GM19240 (cell line): ENCODE measurements around the gene IGSF9B.

ENCODE experiments used
- DNase-seq: peaks from one replicate; pipeline ENCODE4 v3.0.0; 2011; ENCODE audit warnings: low spot score; ENCODE audit not compliant: insufficient read length

IGSF9B gene

DNA sequence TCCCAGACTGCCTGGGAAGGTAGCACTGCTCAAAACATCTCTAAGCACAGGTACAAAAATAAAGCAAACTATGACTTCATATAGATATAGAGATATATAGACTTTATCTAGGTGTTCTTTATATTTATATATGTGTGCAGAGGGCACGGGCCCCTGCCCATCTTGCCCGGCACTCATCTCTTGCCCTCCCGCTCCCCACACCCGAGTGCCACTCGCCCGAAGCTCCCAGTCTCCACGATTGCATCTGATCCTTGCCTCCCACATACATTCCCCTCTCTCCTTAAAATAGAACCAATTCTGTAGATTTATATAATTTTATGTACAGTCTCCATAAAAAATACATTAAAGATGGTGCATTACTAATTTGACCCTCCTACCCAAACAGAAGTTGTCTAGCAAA, 55.5 kb downstream of the IGSF9B start:
- no peak for DNase-seq

DNA sequence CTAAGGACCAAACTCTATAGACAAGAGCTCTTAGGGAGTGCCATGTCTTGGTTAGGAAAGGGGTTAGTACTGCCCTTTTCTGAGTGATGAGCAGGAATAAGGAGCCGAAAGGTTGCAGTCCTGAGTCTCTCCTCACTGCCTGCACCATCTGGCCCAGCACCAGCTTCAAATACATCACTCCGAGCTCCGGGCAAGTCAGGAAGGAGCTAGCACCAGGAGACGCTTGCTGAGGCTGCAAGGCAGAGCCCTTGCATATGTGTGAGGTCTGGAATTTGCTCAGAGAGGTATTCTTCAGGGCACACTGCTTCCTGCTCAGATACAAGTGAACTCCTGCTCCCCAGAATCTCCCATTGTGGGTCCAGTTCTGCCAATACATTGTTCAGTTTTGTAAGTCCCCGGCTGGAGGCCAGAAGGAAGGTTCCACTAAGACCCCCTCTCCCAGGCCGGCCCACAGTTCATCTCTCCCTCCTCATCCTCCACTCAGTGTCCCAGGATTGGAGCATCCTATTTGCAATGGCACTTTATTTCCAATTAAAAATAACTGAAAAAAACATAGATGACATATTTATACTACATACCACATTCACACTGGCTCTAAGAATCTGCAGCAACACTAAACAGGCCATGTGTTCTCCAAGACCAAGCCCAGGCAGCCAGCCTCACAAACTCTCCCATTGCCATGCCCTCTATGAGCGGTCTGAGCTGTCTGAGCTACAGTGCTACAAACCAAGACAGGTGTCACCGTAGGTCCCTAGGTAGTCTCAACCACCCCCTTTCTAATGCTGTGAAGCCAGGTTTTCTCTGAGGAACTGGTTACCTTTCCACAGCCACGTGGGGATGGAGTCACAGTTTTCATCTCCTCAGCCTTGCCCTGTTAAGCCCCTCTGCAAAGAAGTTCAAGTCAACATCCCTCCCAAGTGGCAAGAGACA, 56.3 kb downstream of the IGSF9B start:
- DNase-seq, result no peak

DNA sequence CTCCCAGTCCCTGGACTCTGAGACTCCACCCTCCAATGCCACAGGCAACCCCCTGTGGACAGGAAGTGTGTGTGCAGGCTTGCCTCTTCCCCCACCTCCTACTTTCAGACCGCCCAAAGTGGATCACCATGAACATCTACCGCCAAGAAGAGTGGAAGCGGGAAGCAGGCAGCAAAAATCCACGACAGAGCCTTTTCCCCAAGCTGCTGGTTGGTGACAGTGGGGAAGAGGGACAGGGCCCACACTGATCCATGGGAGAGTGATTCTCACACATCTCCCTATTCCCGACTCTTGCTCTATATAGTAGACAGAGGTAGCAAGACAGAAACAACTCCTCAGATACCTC, 58.0 kb downstream of the IGSF9B start:
- no peak for DNase-seq

DNA sequence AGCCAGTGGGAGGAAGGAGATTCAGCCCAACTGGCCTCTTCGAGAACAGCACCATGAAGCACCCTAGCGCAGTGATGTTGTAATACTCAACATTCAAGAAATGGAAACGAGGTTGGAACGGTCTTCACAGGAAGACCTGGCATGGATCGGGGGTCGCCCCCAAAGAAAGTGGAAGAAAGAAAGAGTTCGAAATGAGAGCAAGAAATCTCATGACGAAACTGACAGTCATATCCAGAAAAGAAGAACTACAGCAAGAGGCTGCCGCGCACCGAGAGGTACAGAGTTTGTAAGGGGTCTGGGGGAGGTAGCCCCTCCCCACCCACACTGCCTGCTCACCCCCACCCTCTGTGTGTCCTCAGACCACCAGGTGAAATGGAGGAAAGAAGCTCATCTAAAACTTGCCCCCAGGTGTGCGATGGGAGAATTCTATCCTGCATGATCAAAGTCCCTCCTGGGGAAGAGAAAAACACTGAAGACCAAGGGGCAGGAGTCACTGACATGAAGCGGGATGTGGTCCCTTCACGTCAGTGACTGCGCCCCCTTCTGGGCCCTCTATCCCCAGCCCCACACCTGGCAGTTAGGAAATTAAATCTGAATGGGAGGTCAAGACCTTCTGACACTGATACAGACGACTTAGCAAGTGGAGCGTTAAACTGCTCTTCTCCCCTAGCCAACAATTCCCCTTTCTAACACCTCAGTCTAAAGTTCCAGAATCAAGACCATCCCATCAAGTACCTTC, 58.6 kb downstream of the IGSF9B start:
- DNase-seq, result no peak

DNA sequence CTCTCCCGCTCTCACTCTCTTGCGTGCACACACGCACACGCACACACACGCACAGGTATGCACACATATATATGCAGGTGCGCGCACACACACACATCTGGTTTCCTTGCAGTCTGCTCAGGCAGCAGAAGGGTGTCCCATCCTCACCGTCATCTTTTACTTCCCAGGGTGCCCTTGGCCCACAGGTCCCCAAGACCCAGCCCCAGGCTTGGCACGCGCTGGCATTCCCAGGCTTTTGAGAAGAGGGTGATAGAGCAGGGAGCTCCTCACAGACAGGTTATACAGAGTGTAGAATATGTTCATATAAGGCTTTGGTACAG, 59.5 kb downstream of the IGSF9B start:
- no peak for DNase-seq

DNA sequence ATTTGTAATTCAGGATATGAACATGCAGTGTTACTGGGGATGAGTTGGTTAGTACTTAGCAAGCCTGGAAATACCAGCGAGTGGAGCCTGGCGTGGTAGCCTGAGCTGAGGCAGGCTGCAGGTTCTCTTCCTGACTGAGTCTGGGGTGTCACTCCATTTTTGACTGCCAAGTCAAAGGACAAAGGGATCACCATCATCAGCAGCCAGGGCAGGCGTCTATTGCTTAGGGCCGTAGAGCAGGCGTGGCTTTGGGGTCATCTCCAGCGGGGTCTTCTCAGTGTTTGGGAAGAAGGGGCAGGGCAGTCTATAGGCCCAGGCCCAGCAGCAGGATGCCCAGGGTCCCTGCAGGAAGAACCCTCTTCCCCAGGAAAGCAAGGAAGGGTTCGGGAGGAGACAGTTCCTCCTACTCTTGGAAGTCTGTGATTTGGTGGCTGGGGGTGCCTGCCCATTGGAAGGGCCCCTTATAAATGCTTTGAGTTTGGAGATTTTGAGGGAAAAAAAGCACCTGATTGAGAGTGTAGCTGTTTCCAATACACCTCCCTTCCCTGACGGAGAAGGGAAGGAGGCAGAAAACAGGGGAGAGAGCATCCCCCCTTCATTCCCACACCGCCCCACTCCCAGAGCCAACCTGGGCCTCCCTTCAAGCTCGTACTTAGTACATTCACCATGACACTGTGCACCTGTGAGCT, 60.0 kb downstream of the IGSF9B start:
- no peak for DNase-seq

DNA sequence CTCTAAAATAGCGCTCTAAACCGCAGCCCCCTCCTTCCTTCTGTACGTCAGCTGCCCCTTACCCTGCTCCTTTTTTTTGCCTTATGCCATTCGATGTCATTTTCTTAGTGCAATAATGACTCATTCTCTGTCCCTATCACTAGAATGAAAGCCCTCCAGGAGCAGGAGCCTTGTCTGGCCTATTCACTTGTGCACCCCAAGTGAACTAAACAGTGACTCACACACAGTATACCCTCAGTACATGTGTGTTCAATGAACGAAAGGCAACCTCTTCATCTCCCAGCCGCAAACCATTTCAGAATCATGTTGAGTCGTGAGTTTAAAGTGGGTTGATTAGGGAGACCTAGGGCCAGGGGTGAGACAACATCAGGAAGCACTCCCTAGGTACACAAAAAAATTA, 60.7 kb downstream of the IGSF9B start:
- no peak for DNase-seq

DNA sequence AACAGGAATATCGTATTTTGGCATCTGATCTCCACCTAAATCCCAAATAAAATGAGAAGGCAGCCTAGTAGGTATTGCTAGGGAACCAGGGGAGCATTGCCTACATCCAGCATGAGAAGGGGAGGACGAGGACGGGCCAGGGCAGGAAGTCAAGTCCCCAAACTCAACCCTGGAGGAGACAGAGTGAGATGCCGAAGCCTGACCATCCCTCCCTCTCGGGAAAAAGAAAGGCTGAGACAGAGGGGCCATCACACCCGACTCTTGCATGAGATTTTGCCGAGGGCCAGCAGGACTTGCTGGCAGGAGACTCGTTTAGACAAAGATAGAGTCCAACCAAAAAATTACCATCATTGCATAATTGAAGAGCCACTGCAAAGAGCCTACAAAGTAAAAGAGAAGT, 61.2 kb downstream of the IGSF9B start:
- no peak for DNase-seq

DNA sequence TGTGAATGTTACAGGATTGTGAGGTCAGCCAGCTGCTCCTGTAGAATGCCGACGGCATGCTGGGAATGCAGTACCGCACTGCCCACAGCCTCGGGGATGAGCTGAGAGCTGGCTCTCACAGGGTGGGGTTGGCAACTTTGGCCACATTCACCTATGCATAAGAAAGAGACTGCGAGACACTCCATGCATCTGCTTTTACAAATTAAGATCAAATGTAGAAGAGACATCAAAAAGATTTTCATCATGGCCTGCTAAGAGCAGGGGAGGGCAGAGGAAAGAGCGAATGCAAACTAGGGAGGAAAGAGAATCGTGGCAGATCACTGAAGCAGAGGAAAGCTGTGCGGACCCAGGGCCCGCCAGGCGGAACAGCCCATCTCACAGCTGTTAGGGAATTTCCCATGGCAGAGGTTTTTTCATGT, 61.7 kb downstream of the IGSF9B start:
- no peak for DNase-seq

DNA sequence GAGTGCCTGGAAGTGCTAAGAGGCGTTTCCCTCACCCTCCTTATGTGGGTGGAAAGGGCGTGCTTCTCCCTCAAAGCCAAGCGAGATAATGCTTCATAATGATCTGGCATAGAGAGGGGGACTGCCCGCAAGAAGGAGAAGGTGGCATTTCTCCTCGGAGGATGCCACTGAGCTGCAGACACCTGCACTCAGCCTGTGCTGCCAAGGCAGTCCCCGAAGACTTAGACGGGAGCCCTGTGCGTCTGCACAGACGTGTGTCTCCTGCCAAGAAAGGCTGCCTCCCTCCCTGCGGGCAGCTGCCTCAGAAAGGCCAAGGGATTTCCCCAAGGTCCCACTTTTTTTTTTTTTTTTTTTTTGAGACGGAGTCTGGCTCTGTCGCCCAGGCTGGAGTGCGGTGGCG, 63.4 kb downstream of the IGSF9B start:
- no peak for DNase-seq

DNA sequence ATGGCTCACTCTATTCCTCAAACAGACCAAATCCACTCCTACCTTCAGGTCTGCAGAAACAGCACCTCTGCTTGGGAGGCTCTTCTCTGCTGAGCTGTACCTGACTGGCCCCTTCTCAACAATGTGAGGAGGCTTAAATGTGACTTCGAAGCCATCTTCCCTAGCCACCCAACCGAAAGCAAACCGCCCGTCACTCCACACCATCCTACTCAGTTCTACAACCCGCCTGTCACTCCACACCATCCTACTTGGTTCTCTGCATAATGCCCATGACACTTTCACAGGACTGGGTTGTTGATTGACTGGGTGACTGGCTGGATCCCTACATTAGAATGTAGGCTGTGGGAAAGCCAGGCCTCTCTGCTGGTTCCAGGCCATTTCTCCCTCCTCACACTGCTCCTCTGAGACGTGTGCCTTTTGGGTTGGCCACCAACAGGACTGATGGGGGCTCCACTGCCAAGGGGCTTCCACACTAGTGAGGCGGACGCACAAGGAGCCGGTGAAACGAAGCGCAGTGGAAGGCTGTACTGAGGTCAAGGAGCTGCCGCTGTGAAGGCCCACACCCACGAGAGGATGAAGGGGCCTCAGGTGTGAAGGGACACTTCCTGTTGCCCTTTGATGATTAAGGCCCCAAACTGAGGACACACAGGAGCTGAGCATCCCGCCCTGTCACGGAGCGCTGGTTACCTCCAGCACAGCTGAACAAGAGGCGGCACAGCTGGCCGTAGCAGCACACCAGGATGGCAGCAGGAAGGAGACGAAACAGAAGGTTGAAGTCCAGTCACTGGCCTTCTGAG, 64.0 kb downstream of the IGSF9B start:
- no peak for DNase-seq

DNA sequence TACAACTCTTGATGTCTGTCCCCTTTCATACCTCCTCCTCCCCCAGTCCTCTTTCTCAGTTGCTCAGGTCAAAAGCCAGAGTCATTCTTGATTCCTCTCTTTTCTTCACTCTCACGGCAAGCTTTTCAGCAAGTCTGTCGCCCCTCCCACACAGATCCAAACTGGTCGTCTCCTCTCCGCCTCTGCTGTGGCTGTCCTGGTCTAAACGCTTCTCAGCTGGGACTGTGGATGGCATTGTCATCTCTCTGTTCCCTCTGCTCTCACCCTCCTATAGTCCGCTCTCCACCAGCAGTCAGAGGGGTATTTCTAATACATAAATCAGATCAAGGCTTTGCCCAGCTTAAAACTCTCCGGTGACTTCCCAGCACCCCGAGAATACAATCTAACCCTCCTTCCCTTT, 64.6 kb downstream of the IGSF9B start:
- no peak for DNase-seq

DNA sequence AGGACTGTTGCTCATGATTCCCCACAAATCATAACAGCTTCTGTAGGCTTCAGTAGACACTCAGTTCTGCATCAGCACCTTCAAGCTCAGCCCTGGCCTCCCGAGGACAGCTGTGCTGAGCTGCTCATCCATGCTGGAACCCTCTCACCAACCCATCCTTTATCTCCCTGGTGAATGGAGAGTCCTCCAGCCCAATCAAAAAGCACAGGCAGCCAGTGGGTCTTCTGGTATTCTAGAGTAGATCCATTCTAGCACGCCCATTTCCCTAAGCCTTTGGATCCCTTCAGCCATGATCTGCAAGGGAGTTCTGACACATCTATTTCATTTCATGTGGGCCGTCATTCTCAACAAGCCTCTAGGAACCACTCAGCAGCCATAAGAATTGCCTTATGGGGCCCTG, 66.9 kb downstream of the IGSF9B start:
- no peak for DNase-seq

DNA sequence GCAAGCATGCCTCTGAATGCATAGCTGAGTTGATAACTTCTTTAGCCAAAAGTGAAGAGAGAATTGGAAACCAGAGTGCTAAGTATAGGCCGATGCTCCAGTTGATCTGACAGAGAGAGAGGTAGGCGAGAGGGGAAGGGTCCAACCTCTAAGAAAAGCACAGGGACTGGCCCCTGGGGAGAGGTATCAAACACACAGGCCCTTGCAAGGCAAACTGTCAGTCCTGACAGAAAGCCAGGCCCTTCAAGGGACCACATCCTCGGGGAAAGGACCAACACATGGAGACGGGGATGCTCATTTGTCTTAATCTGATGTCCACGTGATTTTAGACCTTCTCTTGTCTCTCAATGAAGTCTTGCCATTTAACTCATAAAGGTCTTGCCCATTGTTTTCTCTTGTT, 67.6 kb downstream of the IGSF9B start:
- DNase-seq, result no peak

DNA sequence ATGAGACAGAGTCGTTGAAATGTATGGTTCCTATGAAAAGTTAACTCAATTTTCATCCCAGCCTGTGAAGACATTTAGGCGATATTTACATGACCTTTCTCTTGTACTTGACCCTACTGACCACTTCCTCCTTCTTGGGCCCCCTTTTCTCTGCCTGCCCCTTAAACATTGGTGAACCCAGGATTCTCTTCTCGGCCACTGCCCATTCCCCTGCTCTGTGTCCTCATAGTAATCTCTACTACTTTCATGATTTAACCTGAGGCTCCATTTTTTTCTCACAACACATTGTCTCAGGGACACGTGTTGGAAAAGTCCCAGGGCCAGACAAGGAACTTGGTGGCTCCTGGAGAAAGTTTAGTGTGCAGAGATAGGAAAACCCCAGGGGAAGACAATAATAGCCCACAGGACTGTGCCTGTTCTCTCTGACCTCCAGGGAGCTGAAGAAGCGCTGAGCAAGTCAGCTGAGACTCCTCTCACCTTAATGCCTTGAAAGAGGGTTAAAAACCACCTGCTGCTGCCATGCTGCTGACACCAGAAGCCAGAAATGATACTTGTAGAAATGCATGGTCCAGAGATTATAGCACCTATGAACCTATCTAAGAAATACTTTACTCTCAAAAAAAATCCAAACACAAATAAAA, 69.0 kb downstream of the IGSF9B start:
- no peak for DNase-seq

DNA sequence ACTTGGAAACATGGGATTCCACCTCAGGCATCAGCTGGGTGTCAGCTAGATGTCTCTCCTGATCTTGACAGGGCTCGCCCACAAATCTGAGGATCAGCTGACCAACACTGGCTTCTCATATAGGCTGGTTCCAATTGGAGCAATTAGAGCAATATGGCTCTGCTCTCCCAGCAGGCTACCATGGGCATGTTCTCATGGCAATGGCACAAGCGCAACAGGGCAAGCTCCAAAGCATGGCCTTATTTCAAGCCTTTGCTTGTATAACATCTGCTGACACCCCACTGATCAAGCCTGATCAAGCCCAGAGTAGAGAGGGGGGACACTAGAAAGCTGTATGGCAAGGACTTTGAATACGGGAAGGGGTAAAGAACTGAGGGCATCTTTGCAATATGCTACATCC, 70.7 kb downstream of the IGSF9B start:
- no peak for DNase-seq

DNA sequence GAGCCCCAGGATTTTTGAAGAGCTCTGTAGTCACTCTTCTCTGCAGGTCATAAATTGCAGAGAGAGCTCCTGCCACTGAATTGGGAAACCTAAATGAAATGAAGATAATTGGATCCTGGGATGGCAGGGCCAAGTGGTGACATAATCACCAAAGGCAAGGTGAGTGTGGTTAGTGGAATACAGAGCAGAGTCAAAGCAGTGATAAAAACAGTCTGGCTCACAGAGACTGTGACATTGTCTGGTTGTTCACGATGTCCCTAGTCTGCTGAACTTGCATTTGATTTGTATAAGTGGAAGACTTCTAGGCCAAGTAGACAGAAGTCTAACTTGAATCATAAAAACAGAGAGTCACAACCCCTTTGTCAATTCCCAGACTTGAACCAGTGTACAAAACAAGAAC, 84.6 kb downstream of the IGSF9B start:
- no peak for DNase-seq

DNA sequence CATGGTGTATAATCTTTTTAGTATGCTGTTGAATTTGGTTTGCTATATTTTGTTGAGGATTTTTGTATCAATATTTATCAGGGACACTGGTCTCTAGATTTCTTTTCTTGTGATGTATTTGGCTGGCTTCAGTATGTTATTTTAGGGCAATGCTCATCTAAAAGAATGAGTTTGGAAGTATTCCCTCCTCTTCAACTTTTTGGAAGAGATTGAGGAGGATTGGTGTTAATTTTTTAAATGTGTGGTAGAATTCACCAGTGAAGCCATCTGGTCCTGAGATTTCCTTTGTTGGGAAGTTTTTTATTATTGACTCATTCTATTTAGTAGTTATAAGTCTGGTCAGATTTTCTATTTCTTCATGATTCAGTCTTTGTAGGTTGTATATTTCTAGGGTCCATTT, 89.3 kb downstream of the IGSF9B start:
- DNase-seq, result no peak

DNA sequence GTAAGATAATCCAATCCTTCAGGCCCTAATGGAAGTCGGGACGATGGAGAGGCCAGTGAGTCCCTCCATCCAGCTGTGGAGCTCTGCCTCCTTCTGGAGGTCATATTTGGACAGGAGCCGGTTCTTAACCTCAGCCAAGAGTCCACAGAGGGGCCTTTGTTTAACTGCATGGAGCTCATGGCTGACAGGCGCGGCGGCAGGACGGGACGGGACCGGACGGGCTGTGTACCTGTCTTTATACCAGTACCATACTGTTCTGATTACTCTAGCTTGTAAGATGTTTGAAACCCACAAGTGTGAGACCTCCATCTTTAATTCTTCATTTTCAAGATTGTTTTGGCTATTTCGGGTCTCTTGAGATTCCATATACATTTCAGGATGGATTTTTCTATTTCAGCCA, 91.3 kb downstream of the IGSF9B start:
- DNase-seq, result no peak

DNA sequence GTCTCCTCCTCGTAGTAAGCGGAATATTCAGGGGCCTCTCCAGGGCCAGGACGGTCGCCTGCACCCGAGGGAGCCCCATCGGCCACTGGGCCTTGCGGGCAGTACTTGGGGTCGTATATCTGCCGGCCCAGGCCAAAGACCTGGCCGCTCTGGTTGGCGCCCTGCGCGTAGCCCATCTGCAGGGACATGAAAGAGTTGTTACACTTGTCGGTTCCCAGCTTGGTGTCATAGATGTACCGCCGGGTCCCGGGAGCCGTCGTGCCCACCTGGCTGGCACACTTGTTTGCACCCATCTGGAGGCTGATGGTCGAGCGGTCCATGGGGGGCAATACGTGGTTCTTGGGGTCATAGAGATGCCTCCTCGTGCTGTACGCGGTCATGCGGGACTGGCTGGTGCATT, 92.0 kb downstream of the IGSF9B start:
- DNase-seq, result no peak

DNA sequence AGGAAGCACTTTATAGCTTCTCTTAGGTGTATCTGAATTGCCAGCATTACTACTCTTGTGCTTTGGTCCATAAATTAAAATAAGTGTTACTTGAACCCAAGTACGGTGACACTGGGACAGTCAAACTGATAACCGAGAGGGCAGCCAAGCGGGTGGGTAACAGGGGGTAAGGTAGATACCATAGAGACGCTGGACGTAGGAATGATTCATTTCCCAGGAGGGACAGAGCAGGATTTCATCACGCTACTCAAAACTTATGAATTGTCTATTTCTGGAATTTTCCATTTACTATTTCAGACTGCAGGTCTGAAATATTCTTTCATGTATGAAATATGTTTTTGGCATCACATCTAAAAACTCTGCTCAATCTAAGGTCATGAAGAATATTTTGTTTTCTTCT, 96.6 kb downstream of the IGSF9B start:
- DNase-seq, result no peak
